HCT116 (cell line): Measurements from ENCODE around the gene TBL2. TPM values are rescaled to one million over a fixed set of nuclear protein-coding genes. Genes with fewer than 3 reads are reported as not detected.

Source experiments
- ATAC-seq: fragments of 200-7000 bp; cut with Tn5 transposase; 2 replicates; pipeline ENCODE4 v1.9.1; 2020; ENCODE audit warnings: mild to moderate bottlenecking, moderate library complexity
- BruUV-seq: library from RNA; stranded (reverse); fragments of 400-500 nt; replicated peaks from 2 replicates; lab custom pipeline; 2021; lab: Mats Ljungman, UMichigan
- CTCF ChIA-PET: fragments of 300-600 bp; sonication (Branson Sonifier 250); formaldehyde crosslinking; loops from one replicate; lab custom pipeline; 2021; ENCODE audit warnings: antibody characterized with exemption; lab: Charles Lee
- POLR2A ChIA-PET: fragments of 300-600, 350-600 bp; sonication (Branson Sonifier 250); formaldehyde crosslinking; loops from one replicate; lab custom pipeline; 2021; ENCODE audit warnings: antibody characterized with exemption; lab: Charles Lee
- RAD21 ChIA-PET, 2 experiments: fragments of 300-600 bp; sonication (Branson Sonifier 250); formaldehyde crosslinking; loops; one replicate each; lab custom pipeline; 2023; ENCODE audit warnings: low total read pairs in 2 of 2; ENCODE audit not compliant: uncharacterized antibody in 2 of 2, unreplicated experiment in 2 of 2, low non-redundant PET in 1 of 2; lab: Charles Lee
- DNase-seq: peaks from one replicate; pipeline ENCODE4 v3.0.0-alpha.2; 2010; ENCODE audit warnings: low read depth, low spot score
- H2AFZ ChIP-seq: fragments of 200-600 bp; shearing (Covaris generic), sonication (generic); 2 replicates; pipeline ENCODE4 v1.6.1; 2017; ENCODE audit warnings: low read depth, mixed run types, mixed read lengths, antibody characterized with exemption, low read length; ENCODE audit not compliant: poor library complexity, severe bottlenecking
- H3K27ac ChIP-seq: 2 replicates; pipeline ENCODE4 v1.5.1; 2012; ENCODE audit warnings: low read depth, low read length
- H3K27me3 ChIP-seq: fragments of 200-600 bp; sonication (generic); 2 replicates; pipeline ENCODE4 v1.6.1; 2016; ENCODE audit warnings: mixed run types, low read length, mixed read lengths; ENCODE audit not compliant: insufficient read depth
- H3K36me3 ChIP-seq, 2 experiments: fragments of 200-500 bp in 1 of 2; fragments of 200-600 bp in 1 of 2; sonication (Bioruptor generic) in 1 of 2; sonication (generic) in 1 of 2; 2 replicates each; pipeline versions ENCODE4 v1.5.1 to v1.6.1; 2014 to 2016; ENCODE audit warnings: low read length in 2 of 2, inconsistent platforms in 1 of 2, mixed read lengths in 1 of 2, mixed run types in 1 of 2; ENCODE audit not compliant: insufficient read depth in 2 of 2, control insufficient read depth in 1 of 2
- H3K4me1 ChIP-seq, 2 experiments: fragments of 200-600 bp in 1 of 2; sonication (generic) in 1 of 2; 2 replicates each; pipeline versions ENCODE4 v1.5.1 to v1.6.1; 2012 to 2017; ENCODE audit warnings: low read length in 2 of 2, inconsistent platforms in 1 of 2, mild to moderate bottlenecking in 1 of 2, mixed read lengths in 1 of 2, mixed run types in 1 of 2, moderate library complexity in 1 of 2; ENCODE audit not compliant: insufficient read depth in 2 of 2, control insufficient read depth in 1 of 2
- H3K4me2 ChIP-seq: fragments of 200-600 bp; sonication (generic); 2 replicates; pipeline ENCODE4 v1.6.1; 2017; ENCODE audit warnings: mixed run types, low read length, mixed read lengths
- H3K4me3 ChIP-seq, 2 experiments: fragments of 200-600 bp in 1 of 2; sonication (generic) in 1 of 2; replicated peaks in 1 of 2; 2 replicates each; pipeline ENCODE4 v1.5.1; 2011 to 2016; ENCODE audit warnings: low read length in 2 of 2, control low read depth in 1 of 2, low read depth in 1 of 2, mild to moderate bottlenecking in 1 of 2, mixed read lengths in 1 of 2, mixed run types in 1 of 2
- H3K79me2 ChIP-seq: fragments of 200-600 bp; sonication (generic); 2 replicates; pipeline ENCODE4 v1.6.1; 2017; ENCODE audit warnings: mild to moderate bottlenecking, mixed run types, low read length, moderate library complexity, mixed read lengths; ENCODE audit not compliant: insufficient read depth
- H3K9ac ChIP-seq: fragments of 200-600 bp; sonication (generic); 2 replicates; pipeline ENCODE4 v1.6.1; 2016; ENCODE audit warnings: low read length, mixed read lengths
- H3K9me2 ChIP-seq: fragments of 200-600 bp; sonication (generic), shearing (Covaris generic); 2 replicates; pipeline ENCODE4 v1.6.1; 2017; ENCODE audit warnings: mixed run types, mild to moderate bottlenecking, moderate library complexity; ENCODE audit not compliant: insufficient read depth
- H3K9me3 ChIP-seq, 2 experiments: fragments of 200-500 bp in 1 of 2; fragments of 200-600 bp in 1 of 2; sonication (Bioruptor generic) in 1 of 2; sonication (generic) in 1 of 2; 2 replicates each; pipeline ENCODE4 v1.6.1; 2014 to 2017; ENCODE audit warnings: low read length in 2 of 2, mixed read lengths in 2 of 2, inconsistent platforms in 1 of 2, low read depth in 1 of 2, mild to moderate bottlenecking in 1 of 2, mixed run types in 1 of 2, moderate library complexity in 1 of 2; ENCODE audit not compliant: control insufficient read depth in 1 of 2, insufficient read depth in 1 of 2
- H4K20me1 ChIP-seq: fragments of 200-600 bp; sonication (generic), shearing (Covaris generic); 2 replicates; pipeline ENCODE4 v1.6.1; 2017; ENCODE audit warnings: mixed run types, mild to moderate bottlenecking, moderate library complexity; ENCODE audit not compliant: insufficient read depth
- CBX3 ChIP-seq: IDR thresholded peaks from 2 replicates; pipeline ENCODE4 v1.6.1; 2012; ENCODE audit warnings: low read depth
- EGR1 ChIP-seq: IDR thresholded peaks from 2 replicates; pipeline ENCODE4 v1.6.1; 2012; ENCODE audit warnings: low read depth
- EZH2phosphoT487 ChIP-seq: fragments of 200-600 bp; IDR thresholded peaks from 2 replicates; pipeline ENCODE4 v1.6.1; 2018; ENCODE audit warnings: antibody characterized with exemption, borderline replicate concordance
- JUND ChIP-seq: IDR thresholded peaks from 2 replicates; pipeline ENCODE4 v1.6.1; 2012
- RAD21 ChIP-seq: IDR thresholded peaks from 2 replicates; pipeline ENCODE4 v1.6.1; 2012; ENCODE audit warnings: low read depth, mild to moderate bottlenecking
- SIN3A ChIP-seq: IDR thresholded peaks from 2 replicates; pipeline ENCODE4 v1.6.1; 2012; ENCODE audit warnings: low read depth
- SRF ChIP-seq: IDR thresholded peaks from 2 replicates; pipeline ENCODE4 v1.6.1; 2012; ENCODE audit warnings: low read depth
- ZNF274 ChIP-seq: fragments of 200-500 bp; sonication (Bioruptor generic); IDR thresholded peaks from 2 replicates; pipeline ENCODE4 v1.6.1; 2014; ENCODE audit warnings: mild to moderate bottlenecking, low read depth, low read length, inconsistent platforms
- intact Hi-C: fragments of 100-400 bp; cut with micrococcal nuclease; formaldehyde crosslinking; loops from 2 replicates; pipeline ENCODE4 v1.10.0; 2022
- total RNA-seq: library from RNA; stranded (reverse); gene quantifications from one replicate; pipeline ENCODE4 v1.2.1, GENCODE V29; 2021; ENCODE audit not compliant: unreplicated experiment
- TF ChIP-seq, protein P1 (sequence below): IDR thresholded peaks from 2 replicates; pipeline ENCODE4 v1.6.1; 2012
- TF ChIP-seq, protein P2 (sequence below), 3 experiments: fragments of 200-600 bp in 1 of 3; sonication (generic) in 1 of 3; IDR thresholded peaks in 2 of 3; conservative IDR thresholded peaks in 1 of 3; 2 replicates each; pipeline ENCODE4 v1.5.1; 2012 to 2017; ENCODE audit warnings: low read depth in 2 of 3, low read length in 2 of 3, antibody characterized with exemption in 1 of 3, borderline replicate concordance in 1 of 3, control low read depth in 1 of 3, mild to moderate bottlenecking in 1 of 3, mixed read lengths in 1 of 3, mixed run types in 1 of 3, moderate library complexity in 1 of 3; ENCODE audit not compliant: insufficient read depth in 1 of 3
- TF ChIP-seq, protein P3 (sequence below): IDR thresholded peaks from 2 replicates; pipeline ENCODE4 v1.6.1; 2012; ENCODE audit warnings: low read depth
- TF ChIP-seq, protein P4 (sequence below): IDR thresholded peaks from 2 replicates; pipeline ENCODE4 v1.6.1; 2011; ENCODE audit warnings: mild to moderate bottlenecking, low read length, moderate library complexity; ENCODE audit not compliant: insufficient replicate concordance; ENCODE audit errors: extremely low read depth

Gene TBL2
- total RNA-seq, 1 experiment from 2014 or later = 55.0 TPM

DNA sequence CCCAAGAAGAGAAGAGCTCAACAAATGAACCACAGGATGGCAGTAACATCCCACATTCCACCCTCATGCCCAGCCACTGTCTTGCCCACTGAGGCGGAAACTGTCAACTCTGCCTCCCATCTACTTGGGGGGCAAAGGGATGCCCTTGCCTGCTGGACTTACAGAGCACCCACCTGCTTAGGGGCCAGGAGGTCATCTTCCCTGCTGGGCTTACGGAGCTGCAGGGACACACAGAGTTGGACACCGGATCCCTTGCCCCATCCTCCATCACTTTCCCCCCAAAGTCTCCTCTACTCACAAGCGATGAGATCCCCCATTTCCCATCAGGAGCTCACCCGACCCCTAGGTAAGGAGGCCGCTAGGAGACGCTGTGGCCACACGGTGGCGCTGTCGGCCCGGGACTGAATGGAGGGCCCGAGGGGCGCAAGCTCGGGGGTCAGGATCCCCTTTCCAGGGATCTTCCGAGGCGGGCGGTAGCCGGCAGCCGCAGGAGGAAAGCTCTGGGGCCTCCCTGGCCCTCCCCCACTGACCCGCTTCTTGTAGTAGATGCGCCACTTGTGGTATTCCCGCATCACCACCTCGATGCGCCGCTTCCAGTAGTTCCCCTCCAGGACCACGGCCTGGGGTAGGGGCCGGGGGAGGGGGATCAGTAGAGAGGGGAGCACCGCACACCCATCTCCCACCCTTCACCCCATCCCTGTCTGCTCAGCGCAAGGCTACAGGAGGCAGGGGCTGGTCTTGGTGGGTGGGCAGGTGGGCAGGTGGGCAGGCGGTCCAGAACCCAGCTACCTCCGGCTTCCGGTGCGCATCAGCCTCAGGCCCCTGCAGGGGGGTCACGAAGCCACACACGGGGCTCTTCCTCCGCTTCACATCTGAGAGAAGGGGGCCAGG lies 28.7 kb upstream of the TBL2 start:
- Histone ChIP-seq H3K4me2 (no peak overlapping the region), H2AFZ (no peak overlapping the region), H3K36me3 (no peaks in the 10 kb centered on the region; a peak in 1 of 4 replicates), H3K9me2 (no peaks in the 10 kb centered on the region), H3K27me3 (no peaks in the 10 kb centered on the region), H3K9me3 (no peaks in the 10 kb centered on the region), H3K79me2 (no peaks in the 10 kb centered on the region; the same call in 1 of the 2 replicates), H3K27ac (no peak overlapping the region), H3K4me3 (no peak overlapping the region), H4K20me1 (no peaks in the 10 kb centered on the region), H3K9ac (no peak overlapping the region), H3K4me1 (peaks cover 16 to 40% of the 10 kb centered on the region in 2 experiments)
- TF ChIP-seq ZNF274 (no peak), CBX3 (no peak), EGR1 (no peak), EZH2phosphoT487 (no peak), RAD21 (peak; percentile 93), JUND (no peak), SIN3A (no peak), SRF (no peak)
- TF ChIP-seq, protein P1, sequence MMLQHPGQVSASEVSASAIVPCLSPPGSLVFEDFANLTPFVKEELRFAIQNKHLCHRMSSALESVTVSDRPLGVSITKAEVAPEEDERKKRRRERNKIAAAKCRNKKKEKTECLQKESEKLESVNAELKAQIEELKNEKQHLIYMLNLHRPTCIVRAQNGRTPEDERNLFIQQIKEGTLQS = no peak
- TF ChIP-seq, protein P2, sequence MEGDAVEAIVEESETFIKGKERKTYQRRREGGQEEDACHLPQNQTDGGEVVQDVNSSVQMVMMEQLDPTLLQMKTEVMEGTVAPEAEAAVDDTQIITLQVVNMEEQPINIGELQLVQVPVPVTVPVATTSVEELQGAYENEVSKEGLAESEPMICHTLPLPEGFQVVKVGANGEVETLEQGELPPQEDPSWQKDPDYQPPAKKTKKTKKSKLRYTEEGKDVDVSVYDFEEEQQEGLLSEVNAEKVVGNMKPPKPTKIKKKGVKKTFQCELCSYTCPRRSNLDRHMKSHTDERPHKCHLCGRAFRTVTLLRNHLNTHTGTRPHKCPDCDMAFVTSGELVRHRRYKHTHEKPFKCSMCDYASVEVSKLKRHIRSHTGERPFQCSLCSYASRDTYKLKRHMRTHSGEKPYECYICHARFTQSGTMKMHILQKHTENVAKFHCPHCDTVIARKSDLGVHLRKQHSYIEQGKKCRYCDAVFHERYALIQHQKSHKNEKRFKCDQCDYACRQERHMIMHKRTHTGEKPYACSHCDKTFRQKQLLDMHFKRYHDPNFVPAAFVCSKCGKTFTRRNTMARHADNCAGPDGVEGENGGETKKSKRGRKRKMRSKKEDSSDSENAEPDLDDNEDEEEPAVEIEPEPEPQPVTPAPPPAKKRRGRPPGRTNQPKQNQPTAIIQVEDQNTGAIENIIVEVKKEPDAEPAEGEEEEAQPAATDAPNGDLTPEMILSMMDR (IDR thresholded peaks at IDR 0.05 in 2 of 3, conservative IDR thresholded peaks at IDR 0.05 in 1 of 3; ENCODE audit: borderline replicate concordance in 1 of 3, insufficient read depth in 1 of 3, low read depth in 2 of 3, low read length in 2 of 3) = peak; percentile 89 to 99 (median 94)
- TF ChIP-seq, protein P3, sequence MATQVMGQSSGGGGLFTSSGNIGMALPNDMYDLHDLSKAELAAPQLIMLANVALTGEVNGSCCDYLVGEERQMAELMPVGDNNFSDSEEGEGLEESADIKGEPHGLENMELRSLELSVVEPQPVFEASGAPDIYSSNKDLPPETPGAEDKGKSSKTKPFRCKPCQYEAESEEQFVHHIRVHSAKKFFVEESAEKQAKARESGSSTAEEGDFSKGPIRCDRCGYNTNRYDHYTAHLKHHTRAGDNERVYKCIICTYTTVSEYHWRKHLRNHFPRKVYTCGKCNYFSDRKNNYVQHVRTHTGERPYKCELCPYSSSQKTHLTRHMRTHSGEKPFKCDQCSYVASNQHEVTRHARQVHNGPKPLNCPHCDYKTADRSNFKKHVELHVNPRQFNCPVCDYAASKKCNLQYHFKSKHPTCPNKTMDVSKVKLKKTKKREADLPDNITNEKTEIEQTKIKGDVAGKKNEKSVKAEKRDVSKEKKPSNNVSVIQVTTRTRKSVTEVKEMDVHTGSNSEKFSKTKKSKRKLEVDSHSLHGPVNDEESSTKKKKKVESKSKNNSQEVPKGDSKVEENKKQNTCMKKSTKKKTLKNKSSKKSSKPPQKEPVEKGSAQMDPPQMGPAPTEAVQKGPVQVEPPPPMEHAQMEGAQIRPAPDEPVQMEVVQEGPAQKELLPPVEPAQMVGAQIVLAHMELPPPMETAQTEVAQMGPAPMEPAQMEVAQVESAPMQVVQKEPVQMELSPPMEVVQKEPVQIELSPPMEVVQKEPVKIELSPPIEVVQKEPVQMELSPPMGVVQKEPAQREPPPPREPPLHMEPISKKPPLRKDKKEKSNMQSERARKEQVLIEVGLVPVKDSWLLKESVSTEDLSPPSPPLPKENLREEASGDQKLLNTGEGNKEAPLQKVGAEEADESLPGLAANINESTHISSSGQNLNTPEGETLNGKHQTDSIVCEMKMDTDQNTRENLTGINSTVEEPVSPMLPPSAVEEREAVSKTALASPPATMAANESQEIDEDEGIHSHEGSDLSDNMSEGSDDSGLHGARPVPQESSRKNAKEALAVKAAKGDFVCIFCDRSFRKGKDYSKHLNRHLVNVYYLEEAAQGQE = no peak
- TF ChIP-seq, protein P4, sequence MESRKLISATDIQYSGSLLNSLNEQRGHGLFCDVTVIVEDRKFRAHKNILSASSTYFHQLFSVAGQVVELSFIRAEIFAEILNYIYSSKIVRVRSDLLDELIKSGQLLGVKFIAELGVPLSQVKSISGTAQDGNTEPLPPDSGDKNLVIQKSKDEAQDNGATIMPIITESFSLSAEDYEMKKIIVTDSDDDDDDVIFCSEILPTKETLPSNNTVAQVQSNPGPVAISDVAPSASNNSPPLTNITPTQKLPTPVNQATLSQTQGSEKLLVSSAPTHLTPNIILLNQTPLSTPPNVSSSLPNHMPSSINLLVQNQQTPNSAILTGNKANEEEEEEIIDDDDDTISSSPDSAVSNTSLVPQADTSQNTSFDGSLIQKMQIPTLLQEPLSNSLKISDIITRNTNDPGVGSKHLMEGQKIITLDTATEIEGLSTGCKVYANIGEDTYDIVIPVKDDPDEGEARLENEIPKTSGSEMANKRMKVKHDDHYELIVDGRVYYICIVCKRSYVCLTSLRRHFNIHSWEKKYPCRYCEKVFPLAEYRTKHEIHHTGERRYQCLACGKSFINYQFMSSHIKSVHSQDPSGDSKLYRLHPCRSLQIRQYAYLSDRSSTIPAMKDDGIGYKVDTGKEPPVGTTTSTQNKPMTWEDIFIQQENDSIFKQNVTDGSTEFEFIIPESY = no peak
- RAD21 ChIA-PET = interaction anchor here (0.6 to 1.4 kb wide), 12 partner anchors 15 to 127 kb away, joined by 3 to 7 read pairs (median 5); partner anchors contain the start of gene VPS37D (in 1 of the 2)
- no TSS peak for BruUV-seq
- intact Hi-C loops = loop anchor here (1.0 kb wide), 3 partner anchors 94 to 127 kb away; no protein-coding TSS in a partner anchor
- CTCF ChIA-PET = interaction anchor here (0.7 to 2.4 kb wide), 23 partner anchors 10 to 243 kb away, joined by 3 to 28 read pairs (median 6); partner anchors contain the start of genes ABHD11, MLXIPL and STX1A
- DNase-seq (no peak), ATAC-seq (peak; percentile 71)
- POLR2A ChIA-PET = interaction anchor here (0.8 kb wide), 1 partner anchor 188 kb away, joined by 3 read pairs; no protein-coding TSS in a partner anchor
